ENCODE measurements around the gene IFRD2. TPM values are rescaled to one million over a fixed set of nuclear protein-coding genes. Genes with fewer than 3 reads are reported as not detected.
A peak's percentile ranks its signal among the peaks of the same experiment; 100 is the strongest.

Gene IFRD2
- total and polyA plus RNA-seq, 2 of the 13 experiments (the other 11 are each of a cell fraction or from before 2014, with no cell fraction given): 32.8 to 96.1 TPM

- TF ChIP-seq SKI (IDR thresholded peaks at IDR 0.05; ENCODE audit: partially characterized antibody): peak; percentile 27
- 0 out of 2 replicates have a peak, but pooled peaks have one; percentile 35 for TF ChIP-seq ZBTB37 (CRISPR knock-in tag; IDR thresholded peaks at IDR 0.05)
- no peak for TF ChIP-seq TCF7L2 (IDR thresholded peaks at IDR 0.05; ENCODE audit: low read depth, low read length)
- TF ChIP-seq USF2 (IDR thresholded peaks at IDR 0.05; ENCODE audit: low read depth, low read length): no peak
- peak; percentile 38; the same call in 1 of the 2 replicates for TF ChIP-seq USF2 (CRISPR knock-in tag; IDR thresholded peaks at IDR 0.05; ENCODE audit: borderline replicate concordance)
- TF ChIP-seq MZF1 (CRISPR knock-in tag; IDR thresholded peaks at IDR 0.05; ENCODE audit: borderline replicate concordance): peak; percentile 75; the same call in 1 of the 2 replicates
- no peak for TF ChIP-seq SOX13 (IDR thresholded peaks at IDR 0.05)
- TF ChIP-seq SOX13 (CRISPR knock-in tag; conservative IDR thresholded peaks at IDR 0.05 in 1 of 2, IDR thresholded peaks at IDR 0.05 in 1 of 2): peak in 1 of 2 experiments; percentile 45; a peak in 1 of 4 replicates
- no peak for TF ChIP-seq SRF (IDR thresholded peaks at IDR 0.05; ENCODE audit: low read depth, low read length)
- TF ChIP-seq EZH2 (conservative IDR thresholded peaks at IDR 0.05; ENCODE audit: low read depth, low read length): no peak
- peak; percentile 56 for TF ChIP-seq PRDM10 (CRISPR knock-in tag; IDR thresholded peaks at IDR 0.05; ENCODE audit: low read depth)
- peak; percentile 97 for TF ChIP-seq ZBTB25 (CRISPR knock-in tag; IDR thresholded peaks at IDR 0.05)
- TF ChIP-seq ZNF782 (CRISPR knock-in tag; IDR thresholded peaks at IDR 0.05; ENCODE audit: borderline replicate concordance): peak; percentile 66; the same call in 1 of the 2 replicates
- TF ChIP-seq ZNF441 (CRISPR knock-in tag; IDR thresholded peaks at IDR 0.05; ENCODE audit: borderline replicate concordance): peak; percentile 26; the same call in 1 of the 2 replicates
- TF ChIP-seq ATF7 (IDR thresholded peaks at IDR 0.05): peak; percentile 94
- TF ChIP-seq ATF7 (CRISPR knock-in tag; IDR thresholded peaks at IDR 0.05): peak; percentile 97
- peak; percentile 13; the same call in 1 of the 2 replicates for TF ChIP-seq GFI1 (CRISPR knock-in tag; IDR thresholded peaks at IDR 0.05; ENCODE audit: borderline replicate concordance)
- TF ChIP-seq PAX8 (CRISPR knock-in tag; IDR thresholded peaks at IDR 0.05; ENCODE audit: borderline replicate concordance): peak; percentile 97; the same call in 1 of the 2 replicates
- no peak for TF ChIP-seq MATR3 (CRISPR knock-in tag; IDR thresholded peaks at IDR 0.05)
Observed at GRCh38 chr3:50337175-50337861, 45.1 kb upstream of the IFRD2 start (continued).

Data from HepG2 (cell line).